ENCODE results near the gene CREB5. TPM values are rescaled to one million over a fixed set of nuclear protein-coding genes. Genes with fewer than 3 reads are reported as not detected.

The CREB5 gene
- total RNA-seq, 5 donors from 2014 or later (not counting 1 experiment from before 2014, with no cell fraction given), result 0.03 to 0.58 (median 0.23) TPM

DNA sequence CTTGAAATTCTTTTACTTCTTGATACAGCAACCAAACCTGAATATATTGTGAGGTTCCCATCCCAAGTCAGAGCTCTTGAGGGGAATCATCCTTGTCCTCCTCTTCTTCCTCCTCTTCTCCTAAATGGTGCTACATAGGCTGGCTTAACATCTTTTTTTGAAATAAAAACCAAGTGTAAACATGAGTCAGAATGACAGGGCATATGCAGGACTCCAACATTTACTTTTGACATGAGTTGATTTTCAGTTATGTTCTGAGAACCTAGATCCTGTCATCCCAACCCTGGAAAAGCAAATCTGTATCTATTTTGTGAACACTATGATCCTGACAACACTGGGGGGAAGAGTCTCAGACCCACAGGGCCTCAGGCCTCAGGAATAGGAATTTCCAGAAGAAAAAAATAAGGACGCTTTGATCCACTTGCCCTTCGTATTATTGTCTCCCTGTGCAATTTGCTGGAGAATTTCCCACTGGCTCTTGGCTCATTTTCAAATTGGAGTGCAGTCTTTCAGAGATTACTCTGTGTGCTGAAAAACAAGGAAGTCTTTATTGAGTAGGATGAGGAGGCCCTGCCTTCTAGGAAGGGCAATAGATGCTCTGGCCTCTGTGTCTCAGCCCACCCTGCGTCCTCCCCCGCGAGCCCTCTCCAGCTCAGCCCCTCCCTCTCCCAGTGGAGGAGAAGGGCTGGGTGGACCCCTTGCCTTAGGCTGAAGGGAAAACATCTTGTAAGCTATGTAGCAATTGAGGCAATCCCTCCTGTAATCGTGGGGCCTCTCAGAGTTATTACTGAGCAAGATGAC is 121.6 kb downstream of the CREB5 start:
- DNase-seq (no peak), ATAC-seq (replicated peaks in 1 of 4) (no peak)
- Histone ChIP-seq H3K9me3 (no peaks in the 10 kb centered on the region), H3K4me1 (ENCODE audit: control insufficient read depth in 1 of 2, extremely low read depth in 1 of 2, insufficient read depth in 2 of 2, low read length in 2 of 2) (no peaks in the 10 kb centered on the region), H3K36me3 (ENCODE audit: control insufficient read depth in 2 of 2, extremely low read depth in 1 of 2, insufficient read depth in 1 of 2, low read length in 1 of 2) (no peaks in the 10 kb centered on the region), H3K4me3 (ENCODE audit: control insufficient read depth in 1 of 2, extremely low read depth in 1 of 2, low read length in 1 of 2) (no peak overlapping the region), H3K27ac (ENCODE audit: low read length) (no peak overlapping the region), H3K27me3 (replicated peaks in 1 of 2; ENCODE audit: control insufficient read depth in 2 of 2, extremely low read depth in 1 of 2, insufficient read depth in 2 of 2, low read length in 1 of 2) (peaks cover 0 to 1% of the 10 kb centered on the region in 2 experiments)
- Mint-ChIP-seq H3K27ac (no peak overlapping the region), H3K27me3 (peaks cover 6 to 8% of the 10 kb centered on the region in 2 donors), H3K9me3 (peaks cover 0 to 3% (median 0%) of the 10 kb centered on the region in 3 donors), H3K4me1 (no peaks in the 10 kb centered on the region), H3K36me3 (no peaks in the 10 kb centered on the region), H3K4me3 (no peak overlapping the region)
- CTCF ChIA-PET, result no interaction called here
- WGBS (ENCODE audit: insufficient coverage), result 35% methylated on average over 3 of the region's 6 CpGs
- POLR2A ChIA-PET, result no interaction called here

DNA sequence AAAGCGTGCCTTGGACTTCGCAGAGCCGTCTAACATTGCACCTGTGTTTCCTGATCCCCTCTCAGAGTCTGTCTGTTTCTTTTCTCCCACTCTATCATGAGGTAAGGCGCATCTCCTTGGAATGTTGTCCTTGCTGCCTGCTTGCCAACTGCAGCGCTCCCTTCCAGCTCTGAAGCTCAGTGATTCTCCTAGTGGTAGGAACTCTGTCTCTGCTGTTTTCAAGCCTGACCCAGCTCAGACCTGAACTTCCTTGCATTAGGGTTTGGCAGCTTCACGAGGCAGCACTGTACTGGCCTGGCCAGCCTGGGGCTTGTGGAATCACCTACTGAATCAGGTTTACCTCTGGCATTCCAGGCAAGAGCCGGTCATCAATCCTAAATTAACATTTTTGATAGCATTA is 123.9 kb downstream of the CREB5 start:
- WGBS (ENCODE audit: insufficient coverage), result 90% methylated on average over 6 of the region's 7 CpGs
- Mint-ChIP-seq H3K4me1 (no peaks in the 10 kb centered on the region), H3K27ac (no peak overlapping the region), H3K27me3 (peaks cover 5 to 14% of the 10 kb centered on the region in 2 donors), H3K4me3 (no peak overlapping the region), H3K36me3 (no peaks in the 10 kb centered on the region), H3K9me3 (no peaks in the 10 kb centered on the region)
- no peak for ATAC-seq (replicated peaks in 1 of 4)
- H3K27me3 ChIP-seq (replicated peaks in 1 of 2; ENCODE audit: control insufficient read depth in 2 of 2, extremely low read depth in 1 of 2, insufficient read depth in 2 of 2, low read length in 1 of 2), result no peaks in the 10 kb centered on the region
- H3K9me3 ChIP-seq, result no peaks in the 10 kb centered on the region
- POLR2A ChIA-PET, result no interaction called here
- no peak overlapping the region for H3K27ac ChIP-seq (ENCODE audit: low read length)
- CTCF ChIA-PET, result no interaction called here
- no peak for DNase-seq
- no peak overlapping the region for H3K4me3 ChIP-seq (ENCODE audit: control insufficient read depth in 1 of 2, extremely low read depth in 1 of 2, low read length in 1 of 2)
- H3K4me1 ChIP-seq (ENCODE audit: control insufficient read depth in 1 of 2, extremely low read depth in 1 of 2, insufficient read depth in 2 of 2, low read length in 2 of 2), result no peaks in the 10 kb centered on the region
- no peaks in the 10 kb centered on the region for H3K36me3 ChIP-seq (ENCODE audit: control insufficient read depth in 2 of 2, extremely low read depth in 1 of 2, insufficient read depth in 1 of 2, low read length in 1 of 2)

DNA sequence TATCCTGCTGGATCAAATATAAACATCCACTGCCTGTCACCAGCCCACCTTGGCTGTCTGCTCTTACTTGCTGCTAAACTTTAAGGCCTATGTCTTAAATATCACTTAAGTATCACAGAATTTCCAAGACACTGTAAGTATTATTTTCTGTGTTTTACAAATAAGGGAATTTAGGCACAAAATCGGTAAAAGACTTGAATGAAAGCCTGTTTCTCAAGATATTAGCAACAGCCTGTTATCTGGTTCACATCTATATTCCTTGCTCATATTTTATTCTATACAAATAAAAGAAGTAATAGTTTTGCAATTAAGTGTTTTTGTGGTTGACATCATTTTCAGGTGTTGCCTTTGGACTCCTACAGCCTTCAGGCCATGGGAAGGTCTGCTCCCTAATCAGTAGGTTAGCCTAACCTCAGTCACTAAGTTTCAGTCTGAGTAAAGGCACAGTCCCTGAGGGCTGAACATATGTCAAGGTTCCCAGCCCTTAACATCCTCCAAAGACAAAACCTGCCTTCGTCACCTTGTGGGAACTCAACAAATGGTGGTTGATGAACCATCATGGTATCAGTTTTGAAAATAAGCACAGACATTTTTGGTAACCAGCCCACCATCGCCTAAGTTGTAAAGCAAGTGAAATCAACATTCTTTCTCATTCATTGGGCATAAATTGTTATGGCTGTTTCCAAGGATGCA is 127.1 kb downstream of the CREB5 start:
- ChIA-PET POLR2A (no interaction called here), CTCF (no interaction called here)
- no peaks in the 10 kb centered on the region for H3K27me3 ChIP-seq (replicated peaks in 1 of 2; ENCODE audit: control insufficient read depth in 2 of 2, extremely low read depth in 1 of 2, insufficient read depth in 2 of 2, low read length in 1 of 2)
- no peaks in the 10 kb centered on the region for H3K4me1 Mint-ChIP-seq
- H3K36me3 ChIP-seq (ENCODE audit: control insufficient read depth in 2 of 2, extremely low read depth in 1 of 2, insufficient read depth in 1 of 2, low read length in 1 of 2), result no peaks in the 10 kb centered on the region
- no peaks in the 10 kb centered on the region for H3K4me1 ChIP-seq (ENCODE audit: control insufficient read depth in 1 of 2, extremely low read depth in 1 of 2, insufficient read depth in 2 of 2, low read length in 2 of 2)
- WGBS (ENCODE audit: insufficient coverage), result no CpG with 5 or more reads among the region's 3 CpGs
- no peaks in the 10 kb centered on the region for H3K9me3 Mint-ChIP-seq
- H3K4me3 Mint-ChIP-seq, result no peak overlapping the region
- H3K4me3 ChIP-seq (ENCODE audit: control insufficient read depth in 1 of 2, extremely low read depth in 1 of 2, low read length in 1 of 2), result no peak overlapping the region
- no peaks in the 10 kb centered on the region for H3K9me3 ChIP-seq
- H3K27ac ChIP-seq (ENCODE audit: low read length), result no peak overlapping the region
- no peak for ATAC-seq (replicated peaks in 1 of 4)
- H3K27ac Mint-ChIP-seq, result no peak overlapping the region
- DNase-seq, result no peak
- H3K27me3 Mint-ChIP-seq, result peaks cover 0 to 18% of the 10 kb centered on the region in 2 donors
- H3K36me3 Mint-ChIP-seq, result no peaks in the 10 kb centered on the region

DNA sequence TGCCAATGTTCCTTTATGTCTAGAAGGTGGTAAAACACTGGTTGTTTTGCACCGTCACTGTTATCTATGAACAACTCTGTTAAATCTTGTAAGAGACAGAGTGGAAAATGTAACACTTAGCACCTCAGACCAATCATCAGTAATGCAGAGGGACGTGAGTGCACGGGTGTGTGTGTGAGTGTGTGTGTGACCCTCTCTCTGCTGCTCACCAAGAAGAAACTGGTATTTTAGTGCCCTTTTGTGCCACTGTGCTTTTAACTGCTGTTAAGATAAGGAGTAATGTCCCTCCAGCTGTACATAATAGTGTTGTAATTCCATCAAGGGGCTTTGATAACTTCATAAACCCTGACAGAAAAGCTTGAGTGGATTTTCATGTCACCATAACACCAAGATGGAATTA is 130.1 kb downstream of the CREB5 start:
- H3K4me3 ChIP-seq (ENCODE audit: control insufficient read depth in 1 of 2, extremely low read depth in 1 of 2, low read length in 1 of 2), result no peak overlapping the region
- no peaks in the 10 kb centered on the region for H3K27me3 ChIP-seq (replicated peaks in 1 of 2; ENCODE audit: control insufficient read depth in 2 of 2, extremely low read depth in 1 of 2, insufficient read depth in 2 of 2, low read length in 1 of 2)
- Mint-ChIP-seq H3K27ac (no peak overlapping the region), H3K27me3 (peaks cover 0 to 20% of the 10 kb centered on the region in 2 donors), H3K9me3 (peaks cover 0 to 15% (median 7%) of the 10 kb centered on the region in 3 donors), H3K36me3 (no peaks in the 10 kb centered on the region), H3K4me3 (no peak overlapping the region), H3K4me1 (no peaks in the 10 kb centered on the region)
- no peaks in the 10 kb centered on the region for H3K4me1 ChIP-seq (ENCODE audit: control insufficient read depth in 1 of 2, extremely low read depth in 1 of 2, insufficient read depth in 2 of 2, low read length in 2 of 2)
- no peak overlapping the region for H3K27ac ChIP-seq (ENCODE audit: low read length)
- no peaks in the 10 kb centered on the region for H3K9me3 ChIP-seq
- CTCF ChIA-PET, result no interaction called here
- no peak for ATAC-seq (replicated peaks in 1 of 4)
- no CpG with 5 or more reads among the region's 3 CpGs for WGBS (ENCODE audit: insufficient coverage)
- H3K36me3 ChIP-seq (ENCODE audit: control insufficient read depth in 2 of 2, extremely low read depth in 1 of 2, insufficient read depth in 1 of 2, low read length in 1 of 2), result no peaks in the 10 kb centered on the region
- DNase-seq, result no peak
- POLR2A ChIA-PET, result no interaction called here

- Histone ChIP-seq H3K4me3 (ENCODE audit: control insufficient read depth in 1 of 2, extremely low read depth in 1 of 2, low read length in 1 of 2) (no peak overlapping the region), H3K9me3 (no peaks in the 10 kb centered on the region), H3K27me3 (replicated peaks in 1 of 2; ENCODE audit: control insufficient read depth in 2 of 2, extremely low read depth in 1 of 2, insufficient read depth in 2 of 2, low read length in 1 of 2) (no peaks in the 10 kb centered on the region), H3K36me3 (ENCODE audit: control insufficient read depth in 2 of 2, extremely low read depth in 1 of 2, insufficient read depth in 1 of 2, low read length in 1 of 2) (no peaks in the 10 kb centered on the region), H3K4me1 (ENCODE audit: control insufficient read depth in 1 of 2, extremely low read depth in 1 of 2, insufficient read depth in 2 of 2, low read length in 2 of 2) (no peaks in the 10 kb centered on the region), H3K27ac (ENCODE audit: low read length) (no peak overlapping the region)
- Mint-ChIP-seq H3K4me1 (no peaks in the 10 kb centered on the region), H3K9me3 (peaks cover 0 to 19% (median 7%) of the 10 kb centered on the region in 3 donors), H3K27me3 (peaks cover 3 to 14% of the 10 kb centered on the region in 2 donors), H3K4me3 (no peak overlapping the region), H3K27ac (no peak overlapping the region), H3K36me3 (no peaks in the 10 kb centered on the region)
- WGBS (ENCODE audit: insufficient coverage), result 46% methylated on average over 3 of the region's 3 CpGs
- ChIA-PET CTCF (no interaction called here), POLR2A (no interaction called here)
- DNase-seq (no peak), ATAC-seq (replicated peaks in 1 of 4) (no peak)
Observed at GRCh38 chr7:28544453-28545117, 132.3 kb downstream of the CREB5 start.

- H3K27me3 Mint-ChIP-seq, result peaks cover 11 to 15% of the 10 kb centered on the region in 2 donors
- H3K27ac Mint-ChIP-seq, result no peak overlapping the region
- ChIA-PET CTCF (no interaction called here), POLR2A (no interaction called here)
- H3K4me1 ChIP-seq (ENCODE audit: control insufficient read depth in 1 of 2, extremely low read depth in 1 of 2, insufficient read depth in 2 of 2, low read length in 2 of 2), result no peaks in the 10 kb centered on the region
- H3K9me3 ChIP-seq, result no peaks in the 10 kb centered on the region
- no peaks in the 10 kb centered on the region for H3K27me3 ChIP-seq (replicated peaks in 1 of 2; ENCODE audit: control insufficient read depth in 2 of 2, extremely low read depth in 1 of 2, insufficient read depth in 2 of 2, low read length in 1 of 2)
- no peaks in the 10 kb centered on the region for H3K36me3 Mint-ChIP-seq
- H3K27ac ChIP-seq (ENCODE audit: low read length), result no peak overlapping the region
- H3K9me3 Mint-ChIP-seq, result peaks cover 0 to 19% (median 7%) of the 10 kb centered on the region in 3 donors
- no peak for ATAC-seq (replicated peaks in 1 of 4)
- no peak for DNase-seq
- no peaks in the 10 kb centered on the region for H3K4me1 Mint-ChIP-seq
- H3K36me3 ChIP-seq (ENCODE audit: control insufficient read depth in 2 of 2, extremely low read depth in 1 of 2, insufficient read depth in 1 of 2, low read length in 1 of 2), result no peaks in the 10 kb centered on the region
- H3K4me3 ChIP-seq (ENCODE audit: control insufficient read depth in 1 of 2, extremely low read depth in 1 of 2, low read length in 1 of 2), result no peak overlapping the region
- no peak overlapping the region for H3K4me3 Mint-ChIP-seq
Observed at GRCh38 chr7:28546067-28546466, 133.7 kb downstream of the CREB5 start.

Measured in T-cell (primary cell).